ENCODE measurements around the gene MNS1. TPM values are rescaled to one million over a fixed set of nuclear protein-coding genes. Genes with fewer than 3 reads are reported as not detected.

The MNS1 gene
- total RNA-seq, 1 experiment from 2014 or later, result 3.8 TPM

GRCh38 chr15:56442354-56442753 lies 22.6 kb downstream of the MNS1 start:
- ChIA-PET CTCF (no interaction called here), POLR2A (no interaction called here)
- Histone ChIP-seq H3K27me3 (ENCODE audit: control insufficient read depth, insufficient read depth, low read length) (no peaks in the 10 kb centered on the region), H3K4me1 (ENCODE audit: control insufficient read depth, insufficient read depth, low read length) (no peaks in the 10 kb centered on the region), H3K4me3 (ENCODE audit: low read depth in 2 of 2, low read length in 2 of 2) (no peak overlapping the region), H3K9me3 (ENCODE audit: control insufficient read depth, insufficient read depth, low read depth, low read length) (no peaks in the 10 kb centered on the region), H3K27ac (ENCODE audit: low read length) (no peak overlapping the region), H3K36me3 (ENCODE audit: control insufficient read depth, insufficient read depth, low read length) (no peaks in the 10 kb centered on the region)
- DNase-seq (ENCODE audit: low read depth, low spot score) (no peak), ATAC-seq (no peak)
- intact Hi-C loops (cut with micrococcal nuclease; ENCODE audit: unreplicated experiment), result no loop called here
- no peak for TF ChIP-seq CTCF (IDR thresholded peaks at IDR 0.05)
- no peak for TF ChIP-seq REST (IDR thresholded peaks at IDR 0.05; ENCODE audit: insufficient read depth in 1 of 2, low read depth in 2 of 2, low read length in 1 of 2)
- no peak for TF ChIP-seq SIN3A (IDR thresholded peaks at IDR 0.05; ENCODE audit: borderline replicate concordance, insufficient read depth, low read depth, low read length)
- no peak for TF ChIP-seq TCF7L2 (IDR thresholded peaks at IDR 0.05; ENCODE audit: low read depth, low read length)
- TF ChIP-seq POLR2AphosphoS5 (IDR thresholded peaks at IDR 0.05; ENCODE audit: low read depth, low read length), result no peak
- in situ Hi-C loops (cut with HindIII; ENCODE audit: low pct_unique_long_range_greater_than_20kb, low sequenced_read_pairs), result no loop called here
- no TSS peak for BruUV-seq (replicated peaks)

DNA sequence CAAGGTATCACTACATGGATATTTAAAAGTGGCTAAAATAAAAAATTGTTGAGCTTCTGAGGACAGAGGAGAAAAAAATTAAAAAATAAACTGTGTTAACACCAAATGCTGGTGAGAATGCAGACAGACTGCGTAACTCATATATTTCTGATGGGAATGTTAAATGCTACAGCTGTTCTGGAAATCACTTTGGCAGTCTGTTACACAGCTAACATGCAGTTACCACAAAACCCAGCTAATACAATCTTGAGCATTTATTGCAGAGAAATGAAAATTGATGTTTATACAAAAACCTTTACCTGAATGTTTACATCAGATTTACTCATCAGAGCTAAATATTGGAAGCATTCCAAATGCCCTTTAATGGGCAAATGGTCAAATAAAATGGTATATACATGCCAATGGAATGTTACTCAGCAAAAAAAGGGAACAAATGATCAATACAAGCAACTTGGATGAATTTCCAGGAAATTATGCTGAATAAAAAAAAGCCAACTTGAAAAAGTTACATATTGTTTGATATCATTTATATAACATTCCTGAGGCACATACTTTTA lies 24.6 kb downstream of the MNS1 start:
- H3K27ac ChIP-seq (ENCODE audit: low read length), result no peak overlapping the region
- H3K27me3 ChIP-seq (ENCODE audit: control insufficient read depth, insufficient read depth, low read length), result no peaks in the 10 kb centered on the region
- TF ChIP-seq CTCF (IDR thresholded peaks at IDR 0.05) (no peak), SIN3A (IDR thresholded peaks at IDR 0.05; ENCODE audit: borderline replicate concordance, insufficient read depth, low read depth, low read length) (no peak), POLR2AphosphoS5 (IDR thresholded peaks at IDR 0.05; ENCODE audit: low read depth, low read length) (no peak), TCF7L2 (IDR thresholded peaks at IDR 0.05; ENCODE audit: low read depth, low read length) (no peak)
- POLR2A ChIA-PET, result no interaction called here
- DNase-seq (ENCODE audit: low read depth, low spot score) (no peak), ATAC-seq (no peak)
- CTCF ChIA-PET, result no interaction called here
- no peaks in the 10 kb centered on the region for H3K4me1 ChIP-seq (ENCODE audit: control insufficient read depth, insufficient read depth, low read length)
- in situ Hi-C loops (cut with HindIII; ENCODE audit: low pct_unique_long_range_greater_than_20kb, low sequenced_read_pairs), result no loop called here
- BruUV-seq (replicated peaks), result no TSS peak
- no peaks in the 10 kb centered on the region for H3K9me3 ChIP-seq (ENCODE audit: control insufficient read depth, insufficient read depth, low read depth, low read length)
- H3K4me3 ChIP-seq (ENCODE audit: low read depth in 2 of 2, low read length in 2 of 2), result no peak overlapping the region
- H3K36me3 ChIP-seq (ENCODE audit: control insufficient read depth, insufficient read depth, low read length), result no peaks in the 10 kb centered on the region
- intact Hi-C loops (cut with micrococcal nuclease; ENCODE audit: unreplicated experiment), result no loop called here

All from Panc1 (cell line).